GM18868 (cell line): ENCODE data around the gene CKMT1B.
"Not testable (repeated sequence)": the region's sequence is repeated elsewhere in the genome, so short reads cannot be mapped to it uniquely, and the experiment has no call there.

Source experiments
- ATAC-seq: cut with Tn5 transposase; IDR thresholded peaks from one replicate; pipeline ENCODE4 v1.9.1; 2021; ENCODE audit warnings: mild to moderate bottlenecking, moderate library complexity; ENCODE audit not compliant: unreplicated experiment

Gene CKMT1B

GRCh38 chr15:43593328-43594190 is at the start of gene CKMT1B:
TSS of gene CKMT1B (plus strand) at chr15:43594027. CDS start at chr15:43594219, 192 bp downstream.
- ATAC-seq: not testable (repeated sequence)

- no peak for ATAC-seq
These were observed 49.6 kb upstream of the CKMT1B start for GRCh38 chr15:43544266-43544665.

GRCh38 chr15:43545426-43545825 is 48.4 kb upstream of the CKMT1B start:
- no peak for ATAC-seq

GRCh38 chr15:43547539-43547938 is 46.3 kb upstream of the CKMT1B start:
- no peak for ATAC-seq

- no peak for ATAC-seq
These were observed 43.1 kb upstream of the CKMT1B start for GRCh38 chr15:43550527-43551363.

- no peak for ATAC-seq
These were observed 41.6 kb upstream of the CKMT1B start for GRCh38 chr15:43552256-43552655.

- no peak for ATAC-seq
These were observed 40.8 kb upstream of the CKMT1B start for GRCh38 chr15:43552986-43553385.

- ATAC-seq: not testable (repeated sequence)
These were observed 31.1 kb upstream of the CKMT1B start for GRCh38 chr15:43562753-43563152.

GRCh38 chr15:43563793-43564192 is 30.0 kb upstream of the CKMT1B start:
- not testable (repeated sequence) for ATAC-seq

GRCh38 chr15:43566615-43567014 is 27.2 kb upstream of the CKMT1B start:
- not testable (repeated sequence) for ATAC-seq

GRCh38 chr15:43574607-43575006 is 19.2 kb upstream of the CKMT1B start:
- not testable (repeated sequence) for ATAC-seq

GRCh38 chr15:43589778-43590466 is 3.9 kb upstream of the CKMT1B start, which contains the start of gene PPIP5K1:
TSS of gene PPIP5K1 (minus strand) at chr15:43590208. CDS start at chr15:43584504, 5,704 bp downstream.
- ATAC-seq: peak; percentile 96

- ATAC-seq: not testable (repeated sequence)
These were observed 986 bp upstream of the CKMT1B start for GRCh38 chr15:43592841-43593240.

GRCh38 chr15:43599131-43599530 is 5.3 kb downstream of the CKMT1B start:
- not testable (repeated sequence) for ATAC-seq

- not testable (repeated sequence) for ATAC-seq
These were observed 6.4 kb downstream of the CKMT1B start for GRCh38 chr15:43600200-43600599.

- ATAC-seq: not testable (repeated sequence)
These were observed 8.4 kb downstream of the CKMT1B start for GRCh38 chr15:43602233-43602632.

- ATAC-seq: not testable (repeated sequence)
These were observed 23.9 kb downstream of the CKMT1B start for GRCh38 chr15:43617750-43618149.

- not testable (repeated sequence) for ATAC-seq
These were observed 24.9 kb downstream of the CKMT1B start, which contains the start of gene STRC for GRCh38 chr15:43618700-43619099. TSS of gene STRC (minus strand) at chr15:43618800. CDS start at chr15:43618722, 78 bp downstream.

- not testable (repeated sequence) for ATAC-seq
These were observed 28.4 kb downstream of the CKMT1B start for GRCh38 chr15:43622068-43622799.

GRCh38 chr15:43625106-43625505 is 31.3 kb downstream of the CKMT1B start:
- no peak for ATAC-seq
